Fibroblast of skin of back (primary cell): ENCODE data around the gene METTL8.
"Not testable (repeated sequence)": the region's sequence is repeated elsewhere in the genome, so short reads cannot be mapped to it uniquely, and the experiment has no call there.

Experiments used
- DNase-seq: peaks from one replicate; pipeline ENCODE4 v3.0.0-alpha.2; 2013

The METTL8 gene

GRCh38 chr2:171341394-171342066, 92.3 kb downstream of the METTL8 start:
- DNase-seq = no peak

- no peak for DNase-seq
These were observed 98.8 kb downstream of the METTL8 start for GRCh38 chr2:171334946-171335345.

- DNase-seq = no peak
These were observed 99.6 kb downstream of the METTL8 start for GRCh38 chr2:171334171-171334570.

- DNase-seq = no peak
These were observed 103.4 kb downstream of the METTL8 start for GRCh38 chr2:171330155-171330956.

- peak; percentile 76 for DNase-seq
These were observed 106.7 kb downstream of the METTL8 start for GRCh38 chr2:171327043-171327496.

GRCh38 chr2:171325886-171326585, 107.8 kb downstream of the METTL8 start:
- DNase-seq = no peak

- no peak for DNase-seq
These were observed 109.7 kb downstream of the METTL8 start for GRCh38 chr2:171323971-171324528.

GRCh38 chr2:171322928-171323327, 110.9 kb downstream of the METTL8 start:
- no peak for DNase-seq

- DNase-seq = no peak
These were observed 113.1 kb downstream of the METTL8 start for GRCh38 chr2:171320731-171321130.

- DNase-seq = no peak
These were observed 113.6 kb downstream of the METTL8 start for GRCh38 chr2:171320208-171320621.

GRCh38 chr2:171319164-171319810, 114.5 kb downstream of the METTL8 start:
- DNase-seq = peak; percentile 22

GRCh38 chr2:171318463-171318934, 115.3 kb downstream of the METTL8 start:
- no peak for DNase-seq

- DNase-seq = no peak
These were observed 116.2 kb downstream of the METTL8 start for GRCh38 chr2:171317492-171318125.

- DNase-seq = no peak
These were observed 116.9 kb downstream of the METTL8 start for GRCh38 chr2:171316755-171317337.

GRCh38 chr2:171316220-171316619, 117.6 kb downstream of the METTL8 start:
- DNase-seq = no peak

- DNase-seq = no peak
These were observed 118.0 kb downstream of the METTL8 start for GRCh38 chr2:171315781-171316180.

- not testable (repeated sequence) for DNase-seq
These were observed 121.6 kb downstream of the METTL8 start for GRCh38 chr2:171312182-171312581.

- DNase-seq = not testable (repeated sequence)
These were observed 122.2 kb downstream of the METTL8 start for GRCh38 chr2:171311589-171311988.

- no peak for DNase-seq
These were observed 122.9 kb downstream of the METTL8 start for GRCh38 chr2:171310889-171311288.

- DNase-seq = no peak
These were observed 124.1 kb downstream of the METTL8 start for GRCh38 chr2:171309455-171310286.
